Neural cell (in vitro differentiated cells): ENCODE data around the gene THRAP3.

Experiments used
- CTCF ChIP-seq: fragments of 450-650 bp; IDR thresholded peaks from 2 replicates; pipeline ENCODE4 v1.5.1; 2014; ENCODE audit warnings: antibody characterized with exemption, mild to moderate bottlenecking, moderate library complexity; ENCODE audit not compliant: poor library complexity, severe bottlenecking
- EP300 ChIP-seq: fragments of 450-650 bp; conservative IDR thresholded peaks from 2 replicates; pipeline ENCODE4 v1.6.1; 2014; ENCODE audit warnings: antibody characterized with exemption, mild to moderate bottlenecking, moderate library complexity; ENCODE audit not compliant: poor library complexity, severe bottlenecking
- EZH2 ChIP-seq: fragments of 200-600, 300-800 bp; shearing (Covaris generic), sonication (generic); IDR thresholded peaks from 2 replicates; pipeline ENCODE4 v1.6.1; 2014; ENCODE audit warnings: antibody characterized with exemption, low read length, borderline replicate concordance, mild to moderate bottlenecking; ENCODE audit not compliant: insufficient read depth, poor library complexity, severe bottlenecking
- POLR2AphosphoS5 ChIP-seq: IDR thresholded peaks from 2 replicates; pipeline ENCODE4 v1.6.1; 2012
- REST ChIP-seq: IDR thresholded peaks from 2 replicates; pipeline ENCODE4 v1.6.1; 2012; ENCODE audit warnings: borderline replicate concordance
- SMC3 ChIP-seq: fragments of 450-650 bp; conservative IDR thresholded peaks from 2 replicates; pipeline ENCODE4 v1.6.1; 2014; ENCODE audit warnings: antibody characterized with exemption, mild to moderate bottlenecking, moderate library complexity; ENCODE audit not compliant: poor library complexity

DNA sequence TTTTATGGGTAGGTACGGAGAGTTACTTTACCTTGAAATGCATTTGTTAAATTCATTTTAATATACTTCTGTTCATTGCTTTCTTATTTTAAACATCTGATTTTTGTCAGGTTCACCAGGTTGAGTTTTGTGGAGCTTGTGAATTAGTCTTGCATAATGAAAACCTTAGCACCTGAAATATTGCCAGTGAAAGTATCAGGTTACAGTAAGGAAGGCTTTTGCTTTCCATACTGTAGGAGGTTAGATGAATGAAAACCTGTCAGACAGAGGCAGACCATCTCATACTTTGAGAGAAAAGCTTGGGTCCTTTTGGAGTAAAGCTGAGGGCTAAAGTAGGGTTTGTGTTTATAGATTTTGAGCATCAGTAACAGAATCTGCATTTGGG lies 34.7 kb downstream of the THRAP3 start:
- TF ChIP-seq POLR2AphosphoS5, result no peak
- TF ChIP-seq CTCF, result no peak
- TF ChIP-seq REST, result no peak
- TF ChIP-seq EP300, result no peak
- no peak for TF ChIP-seq SMC3
- TF ChIP-seq EZH2, result no peak
